Prostate gland (tissue), 2 donors: ENCODE data around the gene TMEM114. TPM values are rescaled to one million over a fixed set of nuclear protein-coding genes. Genes with fewer than 3 reads are reported as not detected.

Experiments used
- DNase-seq: peaks from one replicate; pipeline ENCODE4 v3.0.0-alpha.2; 2019; ENCODE audit warnings: low spot score
- H3K27ac ChIP-seq, 2 donors: fragments of 200-600 bp; sonication (generic); 2 replicates each; pipeline ENCODE4 v1.5.1; 2017 to 2019
- H3K27me3 ChIP-seq: fragments of 200-600 bp; sonication (generic); replicated peaks from 2 replicates; pipeline ENCODE4 v1.5.1; 2019; ENCODE audit not compliant: insufficient read depth
- H3K36me3 ChIP-seq, 2 donors: fragments of 200-600 bp; sonication (generic); 1 replicate in 1 of 2; 2 replicates in 1 of 2; pipeline versions ENCODE4 v1.5.1 to v1.8.1; 2017 to 2019
- H3K4me1 ChIP-seq: fragments of 200-600 bp; sonication (generic); replicated peaks from 2 replicates; pipeline ENCODE4 v1.5.1; 2019
- H3K4me3 ChIP-seq, 2 donors: fragments of 200-600 bp; sonication (generic); 2 replicates each; pipeline ENCODE4 v1.5.1; 2017 to 2019
- H3K9me3 ChIP-seq: fragments of 200-600 bp; sonication (generic); 2 replicates; pipeline ENCODE4 v1.5.1; 2017
- POLR2A ChIP-seq: fragments of 450-650 bp; IDR thresholded peaks from one replicate; pipeline ENCODE4 v1.6.1; 2016; ENCODE audit warnings: antibody characterized with exemption, mild to moderate bottlenecking
- POLR2AphosphoS5 ChIP-seq: sonication (generic); formaldehyde crosslinking; IDR thresholded peaks from one replicate; pipeline ENCODE4 v1.6.1; 2017; ENCODE audit warnings: antibody characterized with exemption
- WGBS: methylation state at CpG from one replicate; pipeline ENCODE4 v1.1.5; 2018; 5-methylcytosine and 5-hydroxymethylcytosine counted together
- intact Hi-C: fragments of 100-400 bp; cut with DNase I; formaldehyde crosslinking; loops from one replicate; pipeline ENCODE4 v1.14.2; 2022
- total RNA-seq, 2 donors: library from RNA; depleted of rRNA; stranded (reverse); fragments of >200 nt; gene quantifications; one replicate each; pipeline ENCODE4 v1.1.0, GENCODE V29; 2016
- TF ChIP-seq, protein P1 (sequence below), 4 experiments: fragments of 200-600 bp in 2 of 4; fragments of 450-650 bp in 2 of 4; sonication (generic) in 2 of 4; IDR thresholded peaks; 1 replicate in 3 of 4; 2 replicates in 1 of 4; pipeline ENCODE4 v1.5.1; 2016 to 2019; ENCODE audit warnings: antibody characterized with exemption in 4 of 4, mild to moderate bottlenecking in 2 of 4, moderate library complexity in 2 of 4

TMEM114 gene
- total RNA-seq, 2 donors from 2014 or later, result not detected

GRCh38 chr16:8555400-8555799, 34.9 kb downstream of the TMEM114 start:
- Histone ChIP-seq H3K36me3 (no peaks in the 10 kb centered on the region), H3K9me3 (no peaks in the 10 kb centered on the region), H3K4me3 (no peak overlapping the region), H3K27ac (no peak overlapping the region), H3K4me1 (no peaks in the 10 kb centered on the region), H3K27me3 (no peaks in the 10 kb centered on the region)
- TF ChIP-seq, protein P1, sequence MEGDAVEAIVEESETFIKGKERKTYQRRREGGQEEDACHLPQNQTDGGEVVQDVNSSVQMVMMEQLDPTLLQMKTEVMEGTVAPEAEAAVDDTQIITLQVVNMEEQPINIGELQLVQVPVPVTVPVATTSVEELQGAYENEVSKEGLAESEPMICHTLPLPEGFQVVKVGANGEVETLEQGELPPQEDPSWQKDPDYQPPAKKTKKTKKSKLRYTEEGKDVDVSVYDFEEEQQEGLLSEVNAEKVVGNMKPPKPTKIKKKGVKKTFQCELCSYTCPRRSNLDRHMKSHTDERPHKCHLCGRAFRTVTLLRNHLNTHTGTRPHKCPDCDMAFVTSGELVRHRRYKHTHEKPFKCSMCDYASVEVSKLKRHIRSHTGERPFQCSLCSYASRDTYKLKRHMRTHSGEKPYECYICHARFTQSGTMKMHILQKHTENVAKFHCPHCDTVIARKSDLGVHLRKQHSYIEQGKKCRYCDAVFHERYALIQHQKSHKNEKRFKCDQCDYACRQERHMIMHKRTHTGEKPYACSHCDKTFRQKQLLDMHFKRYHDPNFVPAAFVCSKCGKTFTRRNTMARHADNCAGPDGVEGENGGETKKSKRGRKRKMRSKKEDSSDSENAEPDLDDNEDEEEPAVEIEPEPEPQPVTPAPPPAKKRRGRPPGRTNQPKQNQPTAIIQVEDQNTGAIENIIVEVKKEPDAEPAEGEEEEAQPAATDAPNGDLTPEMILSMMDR (IDR thresholded peaks at IDR 0.05), result no peak
- TF ChIP-seq POLR2A, result no peak
- no peak for TF ChIP-seq POLR2AphosphoS5
- WGBS, result 81% methylated on average over 9 of the region's 9 CpGs
- intact Hi-C loops, result no loop called here
- no peak for DNase-seq

DNA sequence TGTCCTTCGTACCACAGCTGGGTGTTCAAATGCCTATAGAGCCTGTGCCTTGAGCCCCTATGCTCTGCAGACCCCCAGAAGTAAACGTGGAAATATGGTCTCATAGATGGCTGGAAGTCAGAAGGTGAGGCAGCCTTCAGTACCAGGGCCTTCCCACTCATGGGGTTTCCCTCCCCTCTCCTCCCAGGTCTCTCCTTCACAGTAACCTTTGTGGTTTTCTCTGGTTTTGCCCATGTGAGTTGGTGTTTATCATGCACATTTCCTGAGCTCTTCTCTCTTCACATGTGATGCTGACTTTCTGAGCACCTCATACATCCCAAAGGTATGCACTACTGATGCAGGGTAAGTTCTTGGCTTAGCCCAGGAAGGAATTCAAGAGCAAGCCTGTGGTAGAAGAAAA, 35.4 kb downstream of the TMEM114 start:
- no peak for DNase-seq
- no peaks in the 10 kb centered on the region for H3K27me3 ChIP-seq
- intact Hi-C loops, result no loop called here
- no peaks in the 10 kb centered on the region for H3K4me1 ChIP-seq
- no peaks in the 10 kb centered on the region for H3K36me3 ChIP-seq
- no peak overlapping the region for H3K4me3 ChIP-seq
- TF ChIP-seq POLR2A (no peak), POLR2AphosphoS5 (no peak)
- TF ChIP-seq, protein P1 (IDR thresholded peaks at IDR 0.05), result no peak
- WGBS, result 73% methylated on average over 2 of the region's 2 CpGs
- H3K27ac ChIP-seq, result no peak overlapping the region
- no peaks in the 10 kb centered on the region for H3K9me3 ChIP-seq

DNA sequence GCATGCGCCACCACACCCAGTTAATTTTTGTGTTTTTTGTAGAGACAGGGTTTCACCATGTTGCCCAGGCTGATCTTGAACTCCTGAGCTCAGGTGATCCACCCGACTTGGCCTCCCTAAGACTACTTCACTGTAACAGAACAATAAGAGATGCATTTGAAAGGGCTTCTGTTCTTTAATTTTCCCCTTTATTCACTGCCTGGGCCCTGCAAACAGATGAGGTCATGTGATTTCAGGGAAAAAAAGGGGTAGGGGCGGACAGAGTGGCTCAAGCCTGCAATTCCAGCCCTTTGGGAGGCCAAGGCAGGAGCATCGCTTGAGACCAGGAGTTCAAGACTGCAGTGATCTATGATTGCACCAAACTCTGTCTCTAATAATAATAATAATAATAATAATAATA, 36.3 kb downstream of the TMEM114 start:
- Histone ChIP-seq H3K36me3 (no peaks in the 10 kb centered on the region), H3K4me3 (no peak overlapping the region), H3K27ac (no peak overlapping the region), H3K9me3 (no peaks in the 10 kb centered on the region), H3K27me3 (no peaks in the 10 kb centered on the region), H3K4me1 (no peaks in the 10 kb centered on the region)
- WGBS, result 82% methylated on average over 4 of the region's 4 CpGs
- DNase-seq, result no peak
- intact Hi-C loops, result no loop called here
- TF ChIP-seq, protein P1 (IDR thresholded peaks at IDR 0.05), result no peak
- TF ChIP-seq POLR2AphosphoS5 (no peak), POLR2A (no peak)

GRCh38 chr16:8552487-8553221, 37.7 kb downstream of the TMEM114 start:
- 14% methylated on average over 11 of the region's 11 CpGs for WGBS
- intact Hi-C loops, result no loop called here
- Histone ChIP-seq H3K9me3 (no peaks in the 10 kb centered on the region), H3K36me3 (no peaks in the 10 kb centered on the region), H3K4me1 (no peaks in the 10 kb centered on the region), H3K27ac (no peak overlapping the region), H3K4me3 (no peak overlapping the region), H3K27me3 (no peaks in the 10 kb centered on the region)
- TF ChIP-seq POLR2A, result no peak
- TF ChIP-seq POLR2AphosphoS5, result no peak
- no peak for DNase-seq

DNA sequence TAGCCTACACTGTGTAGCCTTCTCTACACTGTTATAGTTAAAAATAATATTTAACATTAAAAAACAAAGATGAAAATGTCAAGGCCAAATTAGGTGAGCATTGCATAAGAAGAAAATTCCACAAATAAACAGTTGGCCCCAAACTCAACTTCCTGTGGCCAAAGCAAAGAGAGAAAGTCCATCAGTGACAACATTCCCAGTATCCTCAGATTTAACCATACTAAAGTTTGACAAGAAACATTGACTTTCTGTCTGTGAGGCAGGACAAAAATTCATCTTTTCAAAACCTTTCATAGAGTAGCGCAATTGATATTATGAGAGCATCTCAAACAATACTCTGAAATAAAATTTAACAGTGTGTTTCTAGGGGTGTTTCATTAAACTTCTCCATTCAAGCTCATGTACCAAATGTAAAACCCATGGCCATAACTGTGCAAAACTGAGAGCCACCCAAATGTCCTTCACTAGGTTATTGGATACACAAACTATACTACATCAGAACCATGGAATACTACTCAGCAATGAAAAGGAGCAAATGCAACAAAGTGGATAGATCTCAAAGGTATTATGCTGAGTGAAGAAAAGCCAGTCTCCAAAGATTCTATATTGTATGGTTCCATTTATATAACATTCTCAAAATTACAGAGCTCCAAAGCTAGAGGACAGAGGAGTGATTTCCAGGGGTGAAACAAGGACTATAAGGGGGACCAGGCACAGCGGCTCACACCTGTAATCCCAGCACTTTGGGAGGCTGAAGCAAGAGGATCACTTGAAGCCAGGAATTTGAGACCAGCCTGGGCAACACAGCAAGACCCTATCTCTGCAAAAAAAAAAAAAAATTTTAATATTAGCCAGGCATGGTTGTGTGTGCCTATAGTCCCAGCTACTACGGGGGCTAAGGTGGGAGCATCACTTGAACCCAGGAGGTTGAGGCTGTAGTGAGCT, 38.7 kb downstream of the TMEM114 start:
- DNase-seq, result no peak
- 91% methylated on average over 3 of the region's 3 CpGs for WGBS
- intact Hi-C loops, result no loop called here
- H3K27ac ChIP-seq, result no peak overlapping the region
- no peaks in the 10 kb centered on the region for H3K36me3 ChIP-seq
- H3K4me1 ChIP-seq, result no peaks in the 10 kb centered on the region
- TF ChIP-seq POLR2A, result no peak
- TF ChIP-seq, protein P1 (IDR thresholded peaks at IDR 0.05), result no peak
- TF ChIP-seq POLR2AphosphoS5, result no peak
- no peaks in the 10 kb centered on the region for H3K9me3 ChIP-seq
- no peaks in the 10 kb centered on the region for H3K27me3 ChIP-seq
- no peak overlapping the region for H3K4me3 ChIP-seq
